Parathyroid adenoma (tissue), 2 donors: Measurements from ENCODE around the gene TXNDC2.

Source experiments
- H2AFZ ChIP-seq: fragments of 300-600 bp; sonication (generic); one replicate; pipeline ENCODE4 v1.7.0; 2017; ENCODE audit warnings: antibody characterized with exemption, mild to moderate bottlenecking
- H3K27ac ChIP-seq: fragments of 300-600 bp; sonication (generic); one replicate; pipeline ENCODE4 v1.7.0; 2017
- H3K27me3 ChIP-seq: fragments of 300-600 bp; sonication (generic); one replicate; pipeline ENCODE4 v1.7.0; 2017; ENCODE audit warnings: low read length; ENCODE audit not compliant: control insufficient read depth, insufficient read depth
- H3K36me3 ChIP-seq: fragments of 300-600 bp; sonication (generic); one replicate; pipeline ENCODE4 v1.7.0; 2017; ENCODE audit warnings: low read length; ENCODE audit not compliant: control insufficient read depth, insufficient read depth
- H3K4me1 ChIP-seq: fragments of 300-600 bp; sonication (generic); one replicate; pipeline ENCODE4 v1.7.0; 2017; ENCODE audit warnings: control low read depth
- H3K4me2 ChIP-seq: fragments of 300-600 bp; sonication (generic); one replicate; pipeline ENCODE4 v1.7.0; 2017; ENCODE audit warnings: low read length
- H3K4me3 ChIP-seq: fragments of 300-600 bp; sonication (generic); one replicate; pipeline ENCODE4 v1.7.0; 2017; ENCODE audit warnings: low read depth, low read length
- H3K79me2 ChIP-seq: fragments of 300-600 bp; sonication (generic); one replicate; pipeline ENCODE4 v1.7.0; 2017; ENCODE audit warnings: control low read depth
- H3K9ac ChIP-seq: fragments of 300-600 bp; sonication (generic); one replicate; pipeline ENCODE4 v1.7.0; 2017; ENCODE audit warnings: mild to moderate bottlenecking
- H3K9me3 ChIP-seq: fragments of 300-600 bp; sonication (generic); one replicate; pipeline ENCODE4 v1.7.0; 2017; ENCODE audit warnings: low read length; ENCODE audit not compliant: control insufficient read depth
- TF ChIP-seq, protein P1 (sequence below): fragments of 300-600 bp; sonication (generic); IDR thresholded peaks from one replicate; pipeline ENCODE4 v1.7.0; 2017; ENCODE audit warnings: antibody characterized with exemption, mild to moderate bottlenecking
- donor health status: primary hyperparathyroidism.

The TXNDC2 gene

DNA sequence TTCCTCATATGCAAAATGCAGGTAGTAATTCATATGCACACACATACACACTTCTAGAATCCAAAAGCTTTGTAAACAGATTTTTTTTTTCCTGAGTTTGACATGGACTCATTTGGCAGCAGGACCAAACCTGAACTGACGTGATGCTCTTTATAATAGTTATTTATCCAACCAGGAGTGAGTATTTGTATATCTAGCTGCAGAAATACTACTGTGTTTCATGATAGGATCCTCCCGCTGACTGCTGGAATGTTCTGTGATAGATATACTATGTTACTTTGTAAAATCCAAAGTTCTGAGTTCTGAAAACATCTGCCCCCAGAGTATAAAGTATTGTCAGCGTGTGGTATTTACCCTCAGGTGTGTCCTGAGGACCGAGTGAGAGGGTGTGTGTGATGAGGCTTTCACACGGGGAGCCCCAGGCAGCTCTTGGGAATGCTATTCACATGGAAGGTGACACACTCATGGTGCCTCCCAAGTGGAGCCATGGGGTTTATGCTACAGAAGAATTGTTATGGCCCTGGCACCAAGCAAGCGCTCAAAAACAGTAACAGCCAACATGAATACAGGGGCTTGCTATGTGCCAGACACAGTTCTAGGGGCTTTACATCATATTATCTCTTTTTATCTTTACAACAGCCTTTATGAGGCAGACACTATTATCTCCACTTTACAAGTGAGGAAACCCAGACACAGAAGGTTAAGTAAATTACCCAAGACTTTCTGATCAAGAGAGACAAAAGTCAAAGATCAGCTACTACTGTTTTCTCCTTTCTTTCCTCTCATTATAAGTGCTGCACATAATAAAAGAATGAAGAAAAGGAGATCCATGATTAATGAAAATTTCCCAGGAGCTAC, 16.7 kb upstream of the TXNDC2 start:
- H3K4me2 ChIP-seq = no peak overlapping the region
- H3K36me3 ChIP-seq = no peaks in the 10 kb centered on the region
- TF ChIP-seq, protein P1, sequence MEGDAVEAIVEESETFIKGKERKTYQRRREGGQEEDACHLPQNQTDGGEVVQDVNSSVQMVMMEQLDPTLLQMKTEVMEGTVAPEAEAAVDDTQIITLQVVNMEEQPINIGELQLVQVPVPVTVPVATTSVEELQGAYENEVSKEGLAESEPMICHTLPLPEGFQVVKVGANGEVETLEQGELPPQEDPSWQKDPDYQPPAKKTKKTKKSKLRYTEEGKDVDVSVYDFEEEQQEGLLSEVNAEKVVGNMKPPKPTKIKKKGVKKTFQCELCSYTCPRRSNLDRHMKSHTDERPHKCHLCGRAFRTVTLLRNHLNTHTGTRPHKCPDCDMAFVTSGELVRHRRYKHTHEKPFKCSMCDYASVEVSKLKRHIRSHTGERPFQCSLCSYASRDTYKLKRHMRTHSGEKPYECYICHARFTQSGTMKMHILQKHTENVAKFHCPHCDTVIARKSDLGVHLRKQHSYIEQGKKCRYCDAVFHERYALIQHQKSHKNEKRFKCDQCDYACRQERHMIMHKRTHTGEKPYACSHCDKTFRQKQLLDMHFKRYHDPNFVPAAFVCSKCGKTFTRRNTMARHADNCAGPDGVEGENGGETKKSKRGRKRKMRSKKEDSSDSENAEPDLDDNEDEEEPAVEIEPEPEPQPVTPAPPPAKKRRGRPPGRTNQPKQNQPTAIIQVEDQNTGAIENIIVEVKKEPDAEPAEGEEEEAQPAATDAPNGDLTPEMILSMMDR = no peak
- no peak overlapping the region for H2AFZ ChIP-seq
- no peaks in the 10 kb centered on the region for H3K9me3 ChIP-seq
- no peak overlapping the region for H3K4me3 ChIP-seq
- no peak overlapping the region for H3K9ac ChIP-seq
- H3K4me1 ChIP-seq = no peaks in the 10 kb centered on the region
- no peaks in the 10 kb centered on the region for H3K79me2 ChIP-seq
- no peak overlapping the region for H3K27ac ChIP-seq
- H3K27me3 ChIP-seq = no peaks in the 10 kb centered on the region

GRCh38 chr18:9869715-9870430, 15.9 kb upstream of the TXNDC2 start:
- Histone ChIP-seq H3K4me1 (no peaks in the 10 kb centered on the region), H2AFZ (no peak overlapping the region), H3K79me2 (no peaks in the 10 kb centered on the region), H3K9ac (no peak overlapping the region), H3K36me3 (no peaks in the 10 kb centered on the region), H3K9me3 (no peaks in the 10 kb centered on the region), H3K4me3 (no peak overlapping the region), H3K4me2 (no peak overlapping the region), H3K27ac (no peak overlapping the region), H3K27me3 (no peaks in the 10 kb centered on the region)
- TF ChIP-seq, protein P1 = no peak

- Histone ChIP-seq H3K4me3 (no peak overlapping the region), H3K27ac (no peak overlapping the region), H3K36me3 (no peaks in the 10 kb centered on the region), H2AFZ (no peak overlapping the region), H3K4me2 (no peak overlapping the region), H3K4me1 (no peaks in the 10 kb centered on the region), H3K9me3 (no peaks in the 10 kb centered on the region), H3K9ac (no peak overlapping the region), H3K27me3 (no peaks in the 10 kb centered on the region), H3K79me2 (no peaks in the 10 kb centered on the region)
- TF ChIP-seq, protein P1 = no peak
Measured at GRCh38 chr18:9870431-9871008, 15.3 kb upstream of the TXNDC2 start.

GRCh38 chr18:9871244-9871746, 14.5 kb upstream of the TXNDC2 start:
- H3K9ac ChIP-seq = no peak overlapping the region
- H3K4me3 ChIP-seq = no peak overlapping the region
- H3K27me3 ChIP-seq = no peaks in the 10 kb centered on the region
- H3K79me2 ChIP-seq = no peaks in the 10 kb centered on the region
- H3K36me3 ChIP-seq = no peaks in the 10 kb centered on the region
- TF ChIP-seq, protein P1 = no peak
- H3K4me2 ChIP-seq = no peak overlapping the region
- H2AFZ ChIP-seq = no peak overlapping the region
- no peaks in the 10 kb centered on the region for H3K4me1 ChIP-seq
- no peaks in the 10 kb centered on the region for H3K9me3 ChIP-seq
- H3K27ac ChIP-seq = no peak overlapping the region
